ENCODE results near the gene PRKCB.
"Not testable (repeated sequence)": the region's sequence is repeated elsewhere in the genome, so short reads cannot be mapped to it uniquely, and the experiment has no call there.

PRKCB gene

GRCh38 chr16:24102209-24102660, 266.5 kb downstream of the PRKCB start:
- no peak for ATAC-seq

GRCh38 chr16:24105471-24105870, 269.7 kb downstream of the PRKCB start:
- not testable (repeated sequence) for ATAC-seq

GRCh38 chr16:24108090-24108489, 272.3 kb downstream of the PRKCB start:
- not testable (repeated sequence) for ATAC-seq

- no peak for ATAC-seq
These were observed 276.0 kb downstream of the PRKCB start for GRCh38 chr16:24111724-24112302.

GRCh38 chr16:24113115-24113745, 277.4 kb downstream of the PRKCB start:
- no peak for ATAC-seq

- ATAC-seq, result no peak
These were observed 279.1 kb downstream of the PRKCB start for GRCh38 chr16:24114876-24115275.

GRCh38 chr16:24116046-24116776, 280.4 kb downstream of the PRKCB start:
- no peak for ATAC-seq

- ATAC-seq, result no peak
These were observed 281.2 kb downstream of the PRKCB start for GRCh38 chr16:24116989-24117388.

GRCh38 chr16:24117680-24118079, 281.9 kb downstream of the PRKCB start:
- ATAC-seq, result no peak

GRCh38 chr16:24118126-24118821, 282.5 kb downstream of the PRKCB start:
- no peak for ATAC-seq

- ATAC-seq, result no peak
These were observed 284.0 kb downstream of the PRKCB start for GRCh38 chr16:24119807-24120206.

- no peak for ATAC-seq
These were observed 287.5 kb downstream of the PRKCB start for GRCh38 chr16:24123275-24123674.

- ATAC-seq, result no peak
These were observed 288.5 kb downstream of the PRKCB start for GRCh38 chr16:24124291-24124690.

- no peak for ATAC-seq
These were observed 289.4 kb downstream of the PRKCB start for GRCh38 chr16:24125214-24125613.

GRCh38 chr16:24129412-24129918, 293.7 kb downstream of the PRKCB start:
- no peak for ATAC-seq

GRCh38 chr16:24130494-24131085, 294.8 kb downstream of the PRKCB start:
- no peak for ATAC-seq

GRCh38 chr16:24131294-24131693, 295.5 kb downstream of the PRKCB start:
- ATAC-seq, result no peak

- no peak for ATAC-seq
These were observed 296.4 kb downstream of the PRKCB start for GRCh38 chr16:24132048-24132796.

GRCh38 chr16:24132797-24133155, 297.0 kb downstream of the PRKCB start:
- no peak for ATAC-seq

GRCh38 chr16:24135624-24136565, 300.1 kb downstream of the PRKCB start:
- ATAC-seq, result no peak

- ATAC-seq, result no peak
These were observed 302.2 kb downstream of the PRKCB start for GRCh38 chr16:24138024-24138423.

All from activated CD4-positive, CD25-positive, alpha-beta regulatory T cell treated with anti-CD3 and anti-CD28 coated beads, Interleukin-2, amount 50 U/mL, for 24 hours (primary cell).